Measurements from ENCODE around the gene MSANTD3. TPM values are rescaled to one million over a fixed set of nuclear protein-coding genes. Genes with fewer than 3 reads are reported as not detected.

The MSANTD3 gene
- total and polyA plus RNA-seq, 9 of the 15 experiments (the other 6 are each of a cell fraction or from before 2014, with no cell fraction given): 9.4 to 28.7 (median 22.3) TPM

- TF ChIP-seq ELK3 (CRISPR knock-in tag; IDR thresholded peaks at IDR 0.05): no peak
- no peak for TF ChIP-seq POLR2AphosphoS2 (IDR thresholded peaks at IDR 0.05; ENCODE audit: low read length)
- no peak for TF ChIP-seq NFRKB (IDR thresholded peaks at IDR 0.05; ENCODE audit: low read depth)
- no peak for TF ChIP-seq ZNF785 (CRISPR knock-in tag; IDR thresholded peaks at IDR 0.05)
- TF ChIP-seq SETDB1 (IDR thresholded peaks at IDR 0.05; ENCODE audit: low read length): no peak
- TF ChIP-seq CBFA2T2 (conservative IDR thresholded peaks at IDR 0.05): no peak
- TF ChIP-seq TFE3 (CRISPR knock-in tag; IDR thresholded peaks at IDR 0.05): no peak
- no peak for TF ChIP-seq MAFF (IDR thresholded peaks at IDR 0.05; ENCODE audit: low read length)
- no peak for TF ChIP-seq NFIX (CRISPR knock-in tag; IDR thresholded peaks at IDR 0.05; ENCODE audit: low read depth)
- no peak for TF ChIP-seq ZNF699 (CRISPR knock-in tag; IDR thresholded peaks at IDR 0.05; ENCODE audit: insufficient replicate concordance)
- no peak for TF ChIP-seq ZNF431 (CRISPR knock-in tag; IDR thresholded peaks at IDR 0.05)
- TF ChIP-seq MEIS2 (IDR thresholded peaks at IDR 0.05; ENCODE audit: partially characterized antibody): no peak
- no peak for TF ChIP-seq ELF2 (CRISPR knock-in tag; IDR thresholded peaks at IDR 0.05)
- no peak for TF ChIP-seq SNIP1 (IDR thresholded peaks at IDR 0.05; ENCODE audit: low read depth)
- TF ChIP-seq AFF1 (IDR thresholded peaks at IDR 0.05; ENCODE audit: low read depth in 1 of 2, partially characterized antibody in 2 of 2): no peak
- no peak for TF ChIP-seq MCM7 (IDR thresholded peaks at IDR 0.05)
- no peak for TF ChIP-seq FOXA3 (CRISPR knock-in tag; conservative IDR thresholded peaks at IDR 0.05 in 1 of 2, IDR thresholded peaks at IDR 0.05 in 1 of 2)
- no peak for TF ChIP-seq MYBL2 (IDR thresholded peaks at IDR 0.05; ENCODE audit: low read depth)
- TF ChIP-seq MYBL2 (CRISPR knock-in tag; IDR thresholded peaks at IDR 0.05; ENCODE audit: borderline replicate concordance): no peak
- no peak for TF ChIP-seq ZNF586 (CRISPR knock-in tag; conservative IDR thresholded peaks at IDR 0.05)
- TF ChIP-seq FOSL1 (tag; conservative IDR thresholded peaks at IDR 0.05): no peak
- no peak for TF ChIP-seq ZFP1 (CRISPR knock-in tag; IDR thresholded peaks at IDR 0.05)
Measured at GRCh38 chr9:100437860-100438805, 11.2 kb downstream of the MSANTD3 start (continued).

Data from K562 (cell line).